ENCODE results near the gene ALOX15B. TPM values are rescaled to one million over a fixed set of nuclear protein-coding genes. Genes with fewer than 3 reads are reported as not detected.

Gene ALOX15B
- total and polyA plus RNA-seq, 7 experiments from 2014 or later = 0.61 TPM; not detected in 6

DNA sequence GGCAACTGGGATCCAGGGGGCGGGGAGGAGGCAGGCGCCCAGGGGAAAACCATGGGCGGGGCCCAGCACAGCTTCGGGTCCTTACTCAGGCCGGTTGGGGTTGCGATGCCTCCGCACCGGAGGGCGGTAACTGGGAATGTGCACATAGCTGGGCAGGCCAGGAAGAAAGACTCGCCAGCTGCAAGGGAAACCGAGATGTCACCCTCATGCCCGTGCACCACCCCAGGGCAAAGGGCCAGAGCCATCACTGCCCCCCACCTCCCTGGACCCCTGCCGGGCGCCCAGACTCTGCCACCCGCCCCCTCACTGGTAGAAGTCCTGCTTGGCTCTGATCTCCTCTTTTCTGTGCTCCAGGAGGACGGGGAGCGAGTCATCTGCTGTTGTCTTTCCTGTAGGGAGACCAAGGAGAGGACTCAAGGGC, 42.0 kb downstream of the ALOX15B start:
- POLR2A ChIA-PET = interaction anchor here (1.6 kb wide), 1 partner anchor 78 kb away, joined by 5 read pairs; no protein-coding TSS in a partner anchor
- CTCF ChIA-PET = interaction anchor here (0.5 to 2.6 kb wide), 4 partner anchors 12 to 562 kb away, joined by 3 to 19 read pairs (median 3); partner anchors contain the start of gene ALOXE3
- Mint-ChIP-seq H3K27me3 (peaks cover 0 to 7% (median 0%) of the 10 kb centered on the region in 5 donors), H3K4me1 (peaks cover 10 to 18% (median 14%) of the 10 kb centered on the region in 7 donors), H3K36me3 (peaks cover 0 to 6% (median 0%) of the 10 kb centered on the region in 5 donors), H3K27ac (peak overlapping the region in 2 of 9 donors; percentile 18 to 46), H3K9me3 (no peaks in the 10 kb centered on the region), H3K4me3 (peak overlapping the region in 5 of 10 donors; percentile 12 to 91 (median 88))
- peaks cover 13 to 14% of the 10 kb centered on the region in 2 donors for H3K4me1 ChIP-seq (ENCODE audit: control insufficient read depth in 2 of 2, insufficient read depth in 2 of 2, low read length in 2 of 2)
- H3K27ac ChIP-seq (ENCODE audit: low read depth, low read length) = no peak overlapping the region
- no peak overlapping the region for H3K4me3 ChIP-seq (ENCODE audit: low read length)
- DNase-seq = no peak
- ATAC-seq = no peak
- H3K9me3 ChIP-seq (ENCODE audit: control insufficient read depth in 2 of 3, low read length in 3 of 3) = no peaks in the 10 kb centered on the region
- no peaks in the 10 kb centered on the region for H3K36me3 ChIP-seq (ENCODE audit: control insufficient read depth in 2 of 3, insufficient read depth in 3 of 3, low read length in 3 of 3)
- intact Hi-C loops (cut with micrococcal nuclease) = loop anchor here (1.0 kb wide), 4 partner anchors 8 to 219 kb away; no protein-coding TSS in a partner anchor
- no peaks in the 10 kb centered on the region for H3K27me3 ChIP-seq (ENCODE audit: control insufficient read depth in 2 of 2, insufficient read depth in 2 of 2, low read length in 2 of 2)

DNA sequence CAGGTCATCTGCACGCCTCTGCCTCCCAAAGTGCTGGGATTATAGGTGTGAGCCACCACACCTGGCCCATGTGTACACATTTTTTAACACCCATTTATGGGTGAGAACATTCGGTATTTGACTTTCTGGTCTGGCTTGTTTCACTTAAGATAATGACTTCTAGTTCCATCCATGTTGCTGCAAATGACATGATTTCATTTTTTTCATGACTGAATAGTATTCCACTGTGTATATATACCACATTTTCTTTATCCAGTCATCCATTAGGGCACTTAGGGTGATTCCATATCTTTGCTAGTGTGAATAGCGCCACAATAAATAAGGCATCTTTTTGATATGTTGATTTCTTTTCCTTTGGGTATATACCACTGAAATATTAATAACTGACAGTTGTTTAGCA, 43.0 kb downstream of the ALOX15B start:
- H3K27me3 Mint-ChIP-seq = peaks cover 0 to 10% (median 0%) of the 10 kb centered on the region in 5 donors
- ATAC-seq (no peak), DNase-seq (no peak)
- Histone ChIP-seq H3K9me3 (ENCODE audit: control insufficient read depth in 2 of 3, low read length in 3 of 3) (no peaks in the 10 kb centered on the region), H3K36me3 (ENCODE audit: control insufficient read depth in 2 of 3, insufficient read depth in 3 of 3, low read length in 3 of 3) (no peaks in the 10 kb centered on the region), H3K4me3 (ENCODE audit: low read length) (no peak overlapping the region), H3K27ac (ENCODE audit: low read depth, low read length) (no peak overlapping the region), H3K27me3 (ENCODE audit: control insufficient read depth in 2 of 2, insufficient read depth in 2 of 2, low read length in 2 of 2) (no peaks in the 10 kb centered on the region), H3K4me1 (ENCODE audit: control insufficient read depth in 2 of 2, insufficient read depth in 2 of 2, low read length in 2 of 2) (peaks cover 13 to 14% of the 10 kb centered on the region in 2 donors)
- POLR2A ChIA-PET = no interaction called here
- H3K4me1 Mint-ChIP-seq = peaks cover 10 to 18% (median 14%) of the 10 kb centered on the region in 7 donors
- H3K27ac Mint-ChIP-seq = no peak overlapping the region
- H3K36me3 Mint-ChIP-seq = peaks cover 0 to 6% (median 0%) of the 10 kb centered on the region in 5 donors
- no peaks in the 10 kb centered on the region for H3K9me3 Mint-ChIP-seq
- intact Hi-C loops (cut with micrococcal nuclease) = loop anchor here in 1 of 2 donors (1.0 kb wide), 1 partner anchor 9 kb away; no protein-coding TSS in a partner anchor
- CTCF ChIA-PET = interaction anchor here (2.6 to 13.4 kb wide), 2 partner anchors 32 to 37 kb away, joined by 19 to 248 read pairs; partner anchors contain the start of gene ALOXE3
- peak overlapping the region in 1 of 10 donors; percentile 63 for H3K4me3 Mint-ChIP-seq

DNA sequence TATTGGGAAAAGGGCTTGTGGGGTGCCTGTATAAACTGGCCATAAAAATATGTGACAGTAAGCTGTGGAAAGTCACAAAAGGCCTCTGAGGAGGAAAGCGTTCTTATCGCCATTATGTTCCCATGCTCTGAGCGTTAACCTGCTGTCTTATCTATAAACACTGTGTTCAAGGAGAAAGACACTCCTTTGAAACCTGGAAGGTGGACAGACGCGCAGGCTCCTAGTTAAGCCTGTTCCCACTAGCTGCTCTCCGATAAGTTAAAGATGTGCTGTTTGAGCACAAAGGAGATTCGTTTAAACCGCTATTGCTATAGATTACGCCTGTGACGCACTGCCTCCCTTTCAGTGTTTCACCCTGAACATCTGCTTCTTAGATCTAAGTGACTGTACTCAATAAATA, 43.4 kb downstream of the ALOX15B start:
- no peak overlapping the region for H3K4me3 Mint-ChIP-seq
- POLR2A ChIA-PET = no interaction called here

DNA sequence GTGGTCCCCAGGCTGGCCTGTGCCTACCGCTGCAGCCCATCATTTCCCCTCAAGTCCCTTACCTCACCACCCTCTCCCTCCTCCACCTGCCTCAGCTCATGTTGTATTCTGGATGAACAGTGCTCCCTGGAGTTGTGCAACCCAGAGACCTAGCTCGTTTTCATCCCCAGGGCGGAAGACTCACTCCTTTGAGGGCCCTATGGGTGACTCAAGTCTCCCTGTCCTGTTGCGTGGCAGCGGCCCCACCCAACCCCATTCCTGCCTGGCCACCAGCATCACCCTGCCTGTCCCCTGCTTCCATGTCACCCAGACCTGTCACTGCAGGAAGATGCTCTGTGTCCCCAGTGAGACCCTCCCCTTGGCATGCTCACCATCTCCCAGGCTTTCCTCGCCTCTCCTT, 45.4 kb downstream of the ALOX15B start:
- peaks cover 10 to 15% (median 11%) of the 10 kb centered on the region in 7 donors for H3K4me1 Mint-ChIP-seq
- Histone ChIP-seq H3K27ac (ENCODE audit: low read depth, low read length) (no peak overlapping the region), H3K9me3 (ENCODE audit: control insufficient read depth in 2 of 3, low read length in 3 of 3) (no peaks in the 10 kb centered on the region), H3K4me1 (ENCODE audit: control insufficient read depth in 2 of 2, insufficient read depth in 2 of 2, low read length in 2 of 2) (peaks cover 6 to 7% of the 10 kb centered on the region in 2 donors), H3K36me3 (ENCODE audit: control insufficient read depth in 2 of 3, insufficient read depth in 3 of 3, low read length in 3 of 3) (no peaks in the 10 kb centered on the region), H3K27me3 (ENCODE audit: control insufficient read depth in 2 of 2, insufficient read depth in 2 of 2, low read length in 2 of 2) (peaks cover 0 to 4% of the 10 kb centered on the region in 2 donors), H3K4me3 (ENCODE audit: low read length) (no peak overlapping the region)
- peaks cover 0 to 25% (median 9%) of the 10 kb centered on the region in 5 donors for H3K27me3 Mint-ChIP-seq
- peaks cover 0 to 6% (median 0%) of the 10 kb centered on the region in 5 donors for H3K36me3 Mint-ChIP-seq
- ATAC-seq = no peak
- H3K4me3 Mint-ChIP-seq = no peak overlapping the region
- ChIA-PET POLR2A (interaction anchor here (1.5 kb wide), 1 partner anchor 9 kb away, joined by 4 read pairs; no protein-coding TSS in a partner anchor), CTCF (interaction anchor here (0.8 to 13.4 kb wide), 3 partner anchors 9 to 30 kb away, joined by 4 to 248 read pairs (median 13); partner anchors contain the start of gene ALOXE3)
- no peak overlapping the region for H3K27ac Mint-ChIP-seq
- no peaks in the 10 kb centered on the region for H3K9me3 Mint-ChIP-seq
- intact Hi-C loops (cut with micrococcal nuclease) = no loop called here
- DNase-seq = no peak

More for the DNA sequence above, 43.4 kb downstream of the ALOX15B start:
- Mint-ChIP-seq H3K36me3 (peaks cover 0 to 6% (median 0%) of the 10 kb centered on the region in 5 donors), H3K27ac (no peak overlapping the region), H3K27me3 (peaks cover 0 to 14% (median 3%) of the 10 kb centered on the region in 5 donors), H3K9me3 (no peaks in the 10 kb centered on the region), H3K4me1 (peaks cover 10 to 18% (median 14%) of the 10 kb centered on the region in 7 donors)
- intact Hi-C loops (cut with micrococcal nuclease) = no loop called here
- Histone ChIP-seq H3K4me1 (ENCODE audit: control insufficient read depth in 2 of 2, insufficient read depth in 2 of 2, low read length in 2 of 2) (peaks cover 13 to 14% of the 10 kb centered on the region in 2 donors), H3K27me3 (ENCODE audit: control insufficient read depth in 2 of 2, insufficient read depth in 2 of 2, low read length in 2 of 2) (no peaks in the 10 kb centered on the region), H3K9me3 (ENCODE audit: control insufficient read depth in 2 of 3, low read length in 3 of 3) (no peaks in the 10 kb centered on the region), H3K36me3 (ENCODE audit: control insufficient read depth in 2 of 3, insufficient read depth in 3 of 3, low read length in 3 of 3) (no peaks in the 10 kb centered on the region), H3K27ac (ENCODE audit: low read depth, low read length) (no peak overlapping the region), H3K4me3 (ENCODE audit: low read length) (no peak overlapping the region)
- DNase-seq (no peak), ATAC-seq (no peak)
- CTCF ChIA-PET = interaction anchor here (13.4 kb wide), 1 partner anchor 32 kb away, joined by 248 read pairs; the partner anchor contains the start of gene ALOXE3

DNA sequence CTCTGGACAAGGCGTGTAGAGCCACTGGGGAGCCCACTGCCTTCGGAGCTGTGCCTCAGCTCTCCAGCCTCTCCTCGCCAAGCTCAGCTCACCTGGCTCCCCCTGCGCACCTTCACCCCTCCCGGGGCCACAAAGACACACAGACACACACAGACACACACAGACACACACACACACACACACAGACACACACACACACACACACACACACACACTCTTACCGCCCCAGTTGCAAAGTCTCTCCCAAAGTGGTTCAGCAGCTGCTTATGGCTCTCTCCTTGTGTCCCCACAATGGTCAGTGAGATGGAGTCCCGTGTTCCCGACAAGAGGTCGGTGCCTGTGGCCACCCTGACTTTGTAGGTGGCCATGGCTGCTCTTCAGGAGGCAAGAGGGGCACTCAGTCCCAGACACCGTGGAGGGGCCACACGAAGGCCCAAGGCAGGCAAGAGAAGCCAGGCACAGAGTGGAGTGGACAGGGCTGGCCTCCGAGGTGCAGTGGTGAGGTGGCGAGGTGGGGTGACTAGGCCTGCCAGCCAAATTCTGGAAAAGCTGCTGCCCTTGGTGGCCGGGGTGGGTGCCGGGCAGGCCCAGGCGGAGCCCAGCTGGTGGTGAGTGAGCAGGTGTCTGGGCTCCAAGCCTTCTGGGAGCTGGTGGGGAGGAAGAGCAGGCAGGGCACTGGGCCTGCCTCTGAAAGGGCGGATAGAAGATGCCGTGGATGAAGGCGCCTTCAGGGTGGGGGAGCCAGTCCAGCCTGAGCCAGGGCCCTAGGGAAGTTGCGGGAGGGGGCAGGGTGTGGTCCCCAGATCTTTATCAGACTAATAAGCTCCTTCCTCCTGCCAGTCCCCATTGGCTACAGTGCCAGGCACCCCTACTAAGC, 48.5 kb downstream of the ALOX15B start, which contains the start of gene ALOX12B:
ALOX12B (minus strand) TSS at position 642 of the 877 bp plus-strand sequence; CDS start at position 368, 274 bp downstream.
- H3K4me1 ChIP-seq (ENCODE audit: control insufficient read depth in 2 of 2, insufficient read depth in 2 of 2, low read length in 2 of 2) = no peaks in the 10 kb centered on the region
- intact Hi-C loops (cut with micrococcal nuclease) = no loop called here
- H3K36me3 Mint-ChIP-seq = peaks cover 0 to 3% (median 0%) of the 10 kb centered on the region in 5 donors
- no peaks in the 10 kb centered on the region for H3K9me3 Mint-ChIP-seq
- ChIA-PET CTCF (interaction anchor here (0.7 to 13.4 kb wide), 4 partner anchors 8 to 214 kb away, joined by 3 to 248 read pairs (median 4); partner anchors contain the start of gene ALOXE3), POLR2A (interaction anchor here (0.9 to 1.3 kb wide), 2 partner anchors 10 to 28 kb away, joined by 3 read pairs; no protein-coding TSS in a partner anchor)
- H3K27me3 ChIP-seq (ENCODE audit: control insufficient read depth in 2 of 2, insufficient read depth in 2 of 2, low read length in 2 of 2) = peaks cover 0 to 5% of the 10 kb centered on the region in 2 donors
- DNase-seq (no peak), ATAC-seq (no peak)
- no peak within 1 kb of the TSS for H3K4me3 ChIP-seq (ENCODE audit: low read length)
- no peak within 1 kb of the TSS for H3K27ac ChIP-seq (ENCODE audit: low read depth, low read length)
- no peaks in the 10 kb centered on the region for H3K36me3 ChIP-seq (ENCODE audit: control insufficient read depth in 2 of 3, insufficient read depth in 3 of 3, low read length in 3 of 3)
- H3K9me3 ChIP-seq (ENCODE audit: control insufficient read depth in 2 of 3, low read length in 3 of 3) = no peaks in the 10 kb centered on the region
- H3K27ac Mint-ChIP-seq = no peak within 1 kb of the TSS
- H3K4me1 Mint-ChIP-seq = no peaks in the 10 kb centered on the region
- no peak within 1 kb of the TSS for H3K4me3 Mint-ChIP-seq
- H3K27me3 Mint-ChIP-seq = peaks cover 4 to 42% (median 21%) of the 10 kb centered on the region in 5 donors

DNA sequence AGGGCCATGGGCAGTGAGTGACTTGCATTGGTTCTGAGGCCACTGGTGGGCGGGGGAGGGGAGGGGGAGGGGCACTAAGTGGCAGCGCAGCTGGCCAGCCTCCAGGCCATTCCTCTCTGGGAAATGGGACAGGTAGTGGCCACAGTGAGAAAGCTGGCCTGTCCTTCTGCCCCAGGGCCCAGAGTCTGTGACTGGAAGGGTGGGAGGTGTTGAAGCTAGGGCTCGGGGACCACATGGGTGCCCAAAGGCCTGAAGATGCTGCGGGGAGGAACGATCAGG, 49.0 kb downstream of the ALOX15B start:
- DNase-seq (no peak), ATAC-seq (no peak)
- no peaks in the 10 kb centered on the region for H3K4me1 Mint-ChIP-seq
- CTCF ChIA-PET = interaction anchor here (0.7 to 13.4 kb wide), 3 partner anchors 9 to 26 kb away, joined by 3 to 248 read pairs (median 5); partner anchors contain the start of gene ALOXE3
- H3K9me3 Mint-ChIP-seq = no peaks in the 10 kb centered on the region
- Histone ChIP-seq H3K27me3 (ENCODE audit: control insufficient read depth in 2 of 2, insufficient read depth in 2 of 2, low read length in 2 of 2) (peaks cover 0 to 5% of the 10 kb centered on the region in 2 donors), H3K9me3 (ENCODE audit: control insufficient read depth in 2 of 3, low read length in 3 of 3) (no peaks in the 10 kb centered on the region), H3K36me3 (ENCODE audit: control insufficient read depth in 2 of 3, insufficient read depth in 3 of 3, low read length in 3 of 3) (no peaks in the 10 kb centered on the region), H3K4me1 (ENCODE audit: control insufficient read depth in 2 of 2, insufficient read depth in 2 of 2, low read length in 2 of 2) (no peaks in the 10 kb centered on the region), H3K27ac (ENCODE audit: low read depth, low read length) (no peak overlapping the region), H3K4me3 (ENCODE audit: low read length) (no peak overlapping the region)
- H3K27ac Mint-ChIP-seq = no peak overlapping the region
- no peaks in the 10 kb centered on the region for H3K36me3 Mint-ChIP-seq
- peaks cover 4 to 42% (median 21%) of the 10 kb centered on the region in 5 donors for H3K27me3 Mint-ChIP-seq
- H3K4me3 Mint-ChIP-seq = no peak overlapping the region
- POLR2A ChIA-PET = no interaction called here
- intact Hi-C loops (cut with micrococcal nuclease) = no loop called here
